ENCODE results near the gene ALDOC. TPM values are rescaled to one million over a fixed set of nuclear protein-coding genes. Genes with fewer than 3 reads are reported as not detected.

Gene ALDOC
- polyA plus RNA-seq, 1 of the 3 experiments (the other 2 are of a cell fraction), result 10.3 TPM

DNA sequence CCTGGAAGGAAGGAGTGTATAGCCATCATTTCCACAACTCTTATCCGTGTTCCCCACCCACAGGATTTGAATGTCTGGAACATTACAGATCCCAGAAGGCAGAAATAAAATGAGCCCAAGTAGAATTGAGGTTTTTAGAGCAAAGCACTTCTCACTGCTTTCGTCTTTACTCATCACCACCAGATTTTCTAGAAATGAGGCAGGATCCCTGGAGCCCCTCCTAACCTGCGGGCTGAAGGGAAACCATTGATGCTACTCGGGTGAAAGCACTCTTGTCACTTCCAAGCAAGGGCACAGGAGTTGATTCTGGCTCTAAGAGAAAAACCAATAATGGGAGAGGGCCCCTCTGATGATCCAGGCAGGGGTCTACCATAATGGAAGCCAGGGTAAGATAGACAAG, 2.8 kb upstream of the ALDOC start:
- TF ChIP-seq POLR2AphosphoS5 (IDR thresholded peaks at IDR 0.05; ENCODE audit: low read depth, low read length) (no peak), ELF1 (IDR thresholded peaks at IDR 0.05) (no peak), USF2 (IDR thresholded peaks at IDR 0.05; ENCODE audit: borderline replicate concordance, low read depth, low read length) (no peak), TCF12 (IDR thresholded peaks at IDR 0.05) (no peak), NFIC (IDR thresholded peaks at IDR 0.05; ENCODE audit: borderline replicate concordance) (no peak)
- Histone ChIP-seq H3K79me2 (ENCODE audit: insufficient read depth) (no peaks in the 10 kb centered on the region), H2AFZ (ENCODE audit: low read depth) (no peak overlapping the region), H3K36me3 (replicated peaks in 1 of 2; ENCODE audit: control insufficient read depth in 1 of 2, insufficient read depth in 2 of 2, low read length in 1 of 2) (peaks cover 28 to 65% of the 10 kb centered on the region in 2 experiments), H3K9me2 (no peaks in the 10 kb centered on the region), H3K27ac (ENCODE audit: low read depth in 2 of 2, low read length in 1 of 2) (no peak overlapping the region), H3K4me1 (ENCODE audit: control insufficient read depth in 1 of 2, insufficient read depth in 2 of 2, low read depth in 1 of 2, low read length in 1 of 2) (peaks cover 0 to 22% of the 10 kb centered on the region in 2 experiments; a peak in 2 of 4 replicates), H3K4me2 (no peak overlapping the region), H3F3A (replicated peaks; ENCODE audit: insufficient read depth) (peaks cover 19% of the 10 kb centered on the region), H3K27me3 (ENCODE audit: insufficient read depth) (no peaks in the 10 kb centered on the region), H4K20me1 (ENCODE audit: insufficient read depth) (no peaks in the 10 kb centered on the region), H3K4me3 (ENCODE audit: low read depth in 2 of 2, low read length in 1 of 2) (no peak overlapping the region), H3K9me3 (no peaks in the 10 kb centered on the region), H3K9ac (no peak overlapping the region)
- DNase-seq, result no peak
- WGBS (ENCODE audit: low lambda C conversion rate), result 91% methylated on average over 4 of the region's 4 CpGs
- ChIA-PET CTCF (interaction anchor here (0.9 kb wide), 1 partner anchor 9 kb away, joined by 4 read pairs; no protein-coding TSS in a partner anchor), POLR2A (no interaction called here)

- Histone ChIP-seq H3K79me2 (ENCODE audit: insufficient read depth) (no peaks in the 10 kb centered on the region), H3K9me3 (no peaks in the 10 kb centered on the region), H3K9ac (no peak overlapping the region), H3F3A (replicated peaks; ENCODE audit: insufficient read depth) (peaks cover 19% of the 10 kb centered on the region), H3K9me2 (no peaks in the 10 kb centered on the region), H4K20me1 (ENCODE audit: insufficient read depth) (no peaks in the 10 kb centered on the region), H2AFZ (ENCODE audit: low read depth) (no peak overlapping the region), H3K36me3 (replicated peaks in 1 of 2; ENCODE audit: control insufficient read depth in 1 of 2, insufficient read depth in 2 of 2, low read length in 1 of 2) (peaks cover 26 to 55% of the 10 kb centered on the region in 2 experiments), H3K4me1 (ENCODE audit: control insufficient read depth in 1 of 2, insufficient read depth in 2 of 2, low read depth in 1 of 2, low read length in 1 of 2) (peaks cover 0 to 27% of the 10 kb centered on the region in 2 experiments; a peak in 2 of 4 replicates), H3K4me3 (ENCODE audit: low read depth in 2 of 2, low read length in 1 of 2) (no peak overlapping the region), H3K27ac (ENCODE audit: low read depth in 2 of 2, low read length in 1 of 2) (no peak overlapping the region), H3K27me3 (ENCODE audit: insufficient read depth) (no peaks in the 10 kb centered on the region), H3K4me2 (no peak overlapping the region)
- ChIA-PET POLR2A (no interaction called here), CTCF (interaction anchor here (0.9 to 1.6 kb wide), 3 partner anchors 8 to 34 kb away, joined by 3 to 4 read pairs (median 3); no protein-coding TSS in a partner anchor)
- no peak for DNase-seq
- TF ChIP-seq TAF1 (IDR thresholded peaks at IDR 0.05; ENCODE audit: borderline replicate concordance, low read depth, low read length) (no peak), RFX5 (IDR thresholded peaks at IDR 0.05; ENCODE audit: low read length) (no peak)
- TF ChIP-seq, protein P1, sequence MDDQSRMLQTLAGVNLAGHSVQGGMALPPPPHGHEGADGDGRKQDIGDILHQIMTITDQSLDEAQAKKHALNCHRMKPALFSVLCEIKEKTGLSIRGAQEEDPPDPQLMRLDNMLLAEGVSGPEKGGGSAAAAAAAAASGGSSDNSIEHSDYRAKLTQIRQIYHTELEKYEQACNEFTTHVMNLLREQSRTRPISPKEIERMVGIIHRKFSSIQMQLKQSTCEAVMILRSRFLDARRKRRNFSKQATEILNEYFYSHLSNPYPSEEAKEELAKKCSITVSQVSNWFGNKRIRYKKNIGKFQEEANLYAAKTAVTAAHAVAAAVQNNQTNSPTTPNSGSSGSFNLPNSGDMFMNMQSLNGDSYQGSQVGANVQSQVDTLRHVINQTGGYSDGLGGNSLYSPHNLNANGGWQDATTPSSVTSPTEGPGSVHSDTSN (IDR thresholded peaks at IDR 0.05), result no peak
- WGBS (ENCODE audit: low lambda C conversion rate), result 94% methylated on average over 8 of the region's 8 CpGs
Observed at GRCh38 chr17:28578246-28579195, 1.8 kb upstream of the ALDOC start.

Data from SK-N-SH (cell line).